RWPE2 (cell line): ENCODE measurements around the gene SLC16A3.

Experiments used
- ATAC-seq: fragments of 200-7000 bp; cut with Tn5 transposase; 3 replicates; pipeline ENCODE4 v1.9.1; 2021; ENCODE audit warnings: low read depth
- DNase-seq: peaks from one replicate; pipeline ENCODE4 v3.0.0-alpha.2; 2020; ENCODE audit warnings: low spot score
- H3K27ac ChIP-seq: fragments of 450-650 bp; 2 replicates; pipeline ENCODE4 v1.5.1; 2017; ENCODE audit warnings: mild to moderate bottlenecking; ENCODE audit not compliant: poor library complexity, severe bottlenecking
- H3K27me3 ChIP-seq: fragments of 250-450 bp; sonication (Bioruptor Pico); 2 replicates; pipeline ENCODE4 v1.5.1; 2021; ENCODE audit warnings: mild to moderate bottlenecking, moderate library complexity; ENCODE audit not compliant: insufficient read depth, poor library complexity, severe bottlenecking
- H3K36me3 ChIP-seq: fragments of 250-450 bp; sonication (Bioruptor Pico); 2 replicates; pipeline ENCODE4 v1.5.1; 2020; ENCODE audit warnings: low read depth, mild to moderate bottlenecking, moderate library complexity
- H3K4me1 ChIP-seq: fragments of 250-450 bp; sonication (Bioruptor Pico); 2 replicates; pipeline ENCODE4 v1.5.1; 2021; ENCODE audit warnings: mild to moderate bottlenecking, moderate library complexity; ENCODE audit not compliant: insufficient read depth, poor library complexity, severe bottlenecking
- H3K4me3 ChIP-seq: fragments of 250-450 bp; sonication (Bioruptor Pico); 2 replicates; pipeline ENCODE4 v1.5.1; 2021; ENCODE audit warnings: mild to moderate bottlenecking, moderate library complexity; ENCODE audit not compliant: severe bottlenecking
- H3K9me3 ChIP-seq: fragments of 250-450 bp; sonication (Bioruptor Pico); 2 replicates; pipeline ENCODE4 v1.5.1; 2021; ENCODE audit warnings: mild to moderate bottlenecking, moderate library complexity; ENCODE audit not compliant: severe bottlenecking
- CTCF ChIP-seq: fragments of 450-650 bp; IDR thresholded peaks from one replicate; pipeline ENCODE4 v1.5.1; 2017; ENCODE audit warnings: mild to moderate bottlenecking, moderate library complexity; ENCODE audit not compliant: poor library complexity, severe bottlenecking

SLC16A3 gene

GRCh38 chr17:82226809-82227628, 1.8 kb upstream of the SLC16A3 start:
- no peak overlapping the region for H3K4me3 ChIP-seq
- H3K27ac ChIP-seq, result peak overlapping the region; percentile 91
- no peak for ATAC-seq
- no peak for DNase-seq
- H3K27me3 ChIP-seq, result no peaks in the 10 kb centered on the region
- no peaks in the 10 kb centered on the region for H3K9me3 ChIP-seq
- peaks cover 28% of the 10 kb centered on the region for H3K36me3 ChIP-seq
- H3K4me1 ChIP-seq, result no peaks in the 10 kb centered on the region
- TF ChIP-seq CTCF, result no peak

GRCh38 chr17:82227629-82228277, 1.1 kb upstream of the SLC16A3 start:
- H3K4me1 ChIP-seq, result no peaks in the 10 kb centered on the region
- H3K4me3 ChIP-seq, result peak overlapping the region; percentile 99
- no peaks in the 10 kb centered on the region for H3K9me3 ChIP-seq
- no peak for TF ChIP-seq CTCF
- DNase-seq (no peak), ATAC-seq (no peak; the same call in 2 of the 3 replicates)
- H3K27me3 ChIP-seq, result no peaks in the 10 kb centered on the region
- peaks cover 33% of the 10 kb centered on the region for H3K36me3 ChIP-seq
- peak overlapping the region; percentile 91 for H3K27ac ChIP-seq

- peaks cover 38% of the 10 kb centered on the region for H3K36me3 ChIP-seq
- H3K4me1 ChIP-seq, result peaks cover 6% of the 10 kb centered on the region
- peak overlapping the region; percentile 91 for H3K27ac ChIP-seq
- H3K4me3 ChIP-seq, result peak overlapping the region; percentile 99
- DNase-seq, result no peak
- H3K9me3 ChIP-seq, result no peaks in the 10 kb centered on the region
- H3K27me3 ChIP-seq, result no peaks in the 10 kb centered on the region
- no peak for TF ChIP-seq CTCF
- ATAC-seq, result peak; percentile 25
Observed at GRCh38 chr17:82228278-82228841, 482 bp upstream of the SLC16A3 start.

- DNase-seq (no peak), ATAC-seq (no peak)
- peak overlapping the region; percentile 91 for H3K27ac ChIP-seq
- peaks cover 53% of the 10 kb centered on the region for H3K36me3 ChIP-seq
- peak overlapping the region; percentile 99 for H3K4me3 ChIP-seq
- TF ChIP-seq CTCF, result no peak
- peaks cover 22% of the 10 kb centered on the region for H3K4me1 ChIP-seq
- H3K9me3 ChIP-seq, result no peaks in the 10 kb centered on the region
- no peaks in the 10 kb centered on the region for H3K27me3 ChIP-seq
Observed at GRCh38 chr17:82229698-82230608, 1.1 kb downstream of the SLC16A3 start.
